Kasumi-1 (cell line): ENCODE data around the gene SORD.

ENCODE experiments used
- DNase-seq, 2 experiments: peaks; one replicate each; lab custom pipeline; 2025; lab: John Stamatoyannopoulos, UW

The SORD gene

GRCh38 chr15:45116482-45117307 is 93.7 kb downstream of the SORD start:
- DNase-seq, result no peak

GRCh38 chr15:45117308-45118130 is 94.5 kb downstream of the SORD start:
- DNase-seq, result no peak

- DNase-seq, result peak; percentile 81
These were observed 95.2 kb downstream of the SORD start for GRCh38 chr15:45118131-45118588.

GRCh38 chr15:45118996-45119395 is 96.0 kb downstream of the SORD start:
- no peak for DNase-seq

GRCh38 chr15:45120081-45120972 is 97.3 kb downstream of the SORD start:
- DNase-seq, result no peak

- no peak for DNase-seq
These were observed 98.0 kb downstream of the SORD start for GRCh38 chr15:45121020-45121419.

- no peak for DNase-seq
These were observed 98.9 kb downstream of the SORD start for GRCh38 chr15:45121706-45122417.

GRCh38 chr15:45122719-45123118 is 99.7 kb downstream of the SORD start:
- DNase-seq, result no peak

- DNase-seq, result no peak
These were observed 100.4 kb downstream of the SORD start for GRCh38 chr15:45123397-45123796.

GRCh38 chr15:45126535-45127158 is 103.7 kb downstream of the SORD start:
- DNase-seq, result peak; percentile 7 to 22
